ENCODE data around the gene RTL3.

RTL3 gene

GRCh38 chrX:78658845-78659744 lies at the start of gene RTL3:
RTL3 (minus strand) TSS chrX:78659328; CDS start chrX:78658420, 908 bp downstream.
- no peak within 1 kb of the TSS for H3K4me3 Mint-ChIP-seq
- no peaks in the 10 kb centered on the region for H3K36me3 Mint-ChIP-seq (ENCODE audit: low read depth)
- no peak within 1 kb of the TSS for H3K27ac Mint-ChIP-seq
- TF ChIP-seq CTCF (IDR thresholded peaks at IDR 0.05) = no peak
- no peaks in the 10 kb centered on the region for H3K27me3 Mint-ChIP-seq (ENCODE audit: low read depth, poor library complexity)
- H3K9me3 Mint-ChIP-seq = peaks cover 26% of the 10 kb centered on the region
- no peaks in the 10 kb centered on the region for H3K4me1 Mint-ChIP-seq
- DNase-seq = no peak

- TF ChIP-seq CTCF (IDR thresholded peaks at IDR 0.05) = no peak
- DNase-seq = no peak
- Mint-ChIP-seq H3K4me1 (peaks cover 4% of the 10 kb centered on the region), H3K27ac (no peak overlapping the region), H3K27me3 (ENCODE audit: low read depth, poor library complexity) (no peaks in the 10 kb centered on the region), H3K36me3 (ENCODE audit: low read depth) (no peaks in the 10 kb centered on the region), H3K9me3 (peaks cover 22% of the 10 kb centered on the region), H3K4me3 (no peak overlapping the region)
Observed at GRCh38 chrX:78708816-78709215, 49.7 kb upstream of the RTL3 start.

GRCh38 chrX:78708262-78708661 lies 49.1 kb upstream of the RTL3 start:
- Mint-ChIP-seq H3K36me3 (ENCODE audit: low read depth) (no peaks in the 10 kb centered on the region), H3K4me1 (peaks cover 4% of the 10 kb centered on the region), H3K4me3 (no peak overlapping the region), H3K27ac (no peak overlapping the region), H3K27me3 (ENCODE audit: low read depth, poor library complexity) (no peaks in the 10 kb centered on the region), H3K9me3 (peaks cover 19% of the 10 kb centered on the region)
- TF ChIP-seq CTCF (IDR thresholded peaks at IDR 0.05) = peak; percentile 7
- DNase-seq = no peak

- Mint-ChIP-seq H3K9me3 (peaks cover 15% of the 10 kb centered on the region), H3K27me3 (ENCODE audit: low read depth, poor library complexity) (no peaks in the 10 kb centered on the region), H3K4me3 (no peak overlapping the region), H3K4me1 (no peaks in the 10 kb centered on the region), H3K36me3 (ENCODE audit: low read depth) (no peaks in the 10 kb centered on the region), H3K27ac (no peak overlapping the region)
- no peak for DNase-seq
- TF ChIP-seq CTCF (IDR thresholded peaks at IDR 0.05) = no peak
Observed at GRCh38 chrX:78706071-78706470, 46.9 kb upstream of the RTL3 start.

DNA sequence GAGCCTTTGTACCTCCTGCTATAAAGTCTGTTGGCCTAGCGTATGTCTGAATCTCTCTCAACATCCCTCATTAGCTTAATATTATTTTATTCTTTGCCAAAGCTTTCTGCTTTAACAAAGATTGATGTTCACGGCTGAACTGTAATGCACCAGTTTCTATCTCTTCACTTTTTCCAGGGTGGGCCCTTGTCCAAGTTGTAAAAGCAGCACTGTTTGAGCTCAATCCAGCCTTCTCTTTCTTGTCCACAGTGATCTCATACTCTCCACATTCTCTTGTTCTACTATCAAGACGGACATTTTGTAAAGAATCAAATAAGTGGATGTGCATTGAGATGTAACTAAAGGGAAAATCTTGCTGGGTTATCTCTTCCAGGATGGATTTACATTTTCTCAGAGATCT lies 34.4 kb upstream of the RTL3 start:
- Mint-ChIP-seq H3K36me3 (ENCODE audit: low read depth) (no peaks in the 10 kb centered on the region), H3K4me3 (no peak overlapping the region), H3K27me3 (ENCODE audit: low read depth, poor library complexity) (no peaks in the 10 kb centered on the region), H3K4me1 (no peaks in the 10 kb centered on the region), H3K9me3 (peaks cover 51% of the 10 kb centered on the region), H3K27ac (no peak overlapping the region)
- no peak for DNase-seq
- TF ChIP-seq CTCF (IDR thresholded peaks at IDR 0.05) = no peak

GRCh38 chrX:78693012-78693411 lies 33.9 kb upstream of the RTL3 start:
- peaks cover 54% of the 10 kb centered on the region for H3K9me3 Mint-ChIP-seq
- no peak for TF ChIP-seq CTCF (IDR thresholded peaks at IDR 0.05)

More at GRCh38 chrX:78693012-78693411, 33.9 kb upstream of the RTL3 start:
- no peak for DNase-seq
- H3K36me3 Mint-ChIP-seq (ENCODE audit: low read depth) = no peaks in the 10 kb centered on the region
- H3K4me3 Mint-ChIP-seq = no peak overlapping the region
- no peaks in the 10 kb centered on the region for H3K4me1 Mint-ChIP-seq
- no peaks in the 10 kb centered on the region for H3K27me3 Mint-ChIP-seq (ENCODE audit: low read depth, poor library complexity)
- no peak overlapping the region for H3K27ac Mint-ChIP-seq

All from nephron progenitor cell (in vitro differentiated cells).